Caki2 (cell line): ENCODE results near the gene PPP2R5D. TPM values are rescaled to one million over a fixed set of nuclear protein-coding genes. Genes with fewer than 3 reads are reported as not detected.
A peak's percentile ranks its signal among the peaks of the same experiment; 100 is the strongest.
"Not testable (repeated sequence)": the region's sequence is repeated elsewhere in the genome, so short reads cannot be mapped to it uniquely, and the experiment has no call there.

Source experiments
- DNase-seq: peaks from one replicate; pipeline ENCODE4 v3.0.0-alpha.2; 2015; ENCODE audit warnings: low read depth
- in situ Hi-C: cut with HindIII; loops from 2 replicates; pipeline ENCODE4 v1.10.0; 2016; ENCODE audit warnings: low sequenced_read_pairs, low pct_unique_long_range_greater_than_20kb, mixed read lengths
- total RNA-seq: library from RNA; depleted of rRNA; stranded (reverse); fragments of >200 nt; shearing (Covaris generic); gene quantifications from 2 replicates; pipeline ENCODE4 v1.2.3, GENCODE V29; 2014; ENCODE audit warnings: low replicate concordance; rRNA removed

PPP2R5D gene
- total RNA-seq = 41.1 and 50.7 TPM in 2 replicates

GRCh38 chr6:42984001-42984923, at the start of gene PPP2R5D:
PPP2R5D (plus strand) TSS chr6:42984570; CDS start chr6:42984678, 108 bp downstream.
- peak; percentile 99 for DNase-seq
- in situ Hi-C loops = no loop called here

GRCh38 chr6:42935322-42935721, 49.0 kb upstream of the PPP2R5D start:
- DNase-seq = no peak
- in situ Hi-C loops = no loop called here

- in situ Hi-C loops = no loop called here
Observed at GRCh38 chr6:42936398-42936797, 48.0 kb upstream of the PPP2R5D start.

GRCh38 chr6:42937548-42938427, 46.6 kb upstream of the PPP2R5D start:
- no peak for DNase-seq
- in situ Hi-C loops = no loop called here

More at GRCh38 chr6:42936398-42936797, 48.0 kb upstream of the PPP2R5D start:
- no peak for DNase-seq

GRCh38 chr6:42938428-42938796, 46.0 kb upstream of the PPP2R5D start:
- in situ Hi-C loops = no loop called here
- no peak for DNase-seq

GRCh38 chr6:42938987-42939809, 45.2 kb upstream of the PPP2R5D start:
- in situ Hi-C loops = no loop called here
- DNase-seq = no peak

GRCh38 chr6:42939810-42940167, 44.6 kb upstream of the PPP2R5D start:
- in situ Hi-C loops = no loop called here
- no peak for DNase-seq

- in situ Hi-C loops = no loop called here
- no peak for DNase-seq
Observed at GRCh38 chr6:42940493-42941045, 43.8 kb upstream of the PPP2R5D start.

- DNase-seq, in situ Hi-C loops: not testable (repeated sequence)
Observed at GRCh38 chr6:42941356-42941755, 43.0 kb upstream of the PPP2R5D start.

- in situ Hi-C loops = no loop called here
- no peak for DNase-seq
Observed at GRCh38 chr6:42942444-42942843, 41.9 kb upstream of the PPP2R5D start.

- DNase-seq = no peak
- in situ Hi-C loops = no loop called here
Observed at GRCh38 chr6:42947950-42948349, 36.4 kb upstream of the PPP2R5D start.

- no peak for DNase-seq
- in situ Hi-C loops = no loop called here
Observed at GRCh38 chr6:42952389-42952788, 32.0 kb upstream of the PPP2R5D start.

- in situ Hi-C loops, DNase-seq: not testable (repeated sequence)
Observed at GRCh38 chr6:42954405-42954804, 30.0 kb upstream of the PPP2R5D start.

GRCh38 chr6:42958125-42958524, 26.2 kb upstream of the PPP2R5D start:
- DNase-seq = no peak
- in situ Hi-C loops = no loop called here

GRCh38 chr6:42959917-42960242, 24.5 kb upstream of the PPP2R5D start:
- no peak for DNase-seq
- in situ Hi-C loops = no loop called here

GRCh38 chr6:42960243-42961019, 23.9 kb upstream of the PPP2R5D start, which contains the start of gene GNMT:
GNMT (plus strand) TSS chr6:42960754; CDS start chr6:42960768, 14 bp downstream.
- in situ Hi-C loops = no loop called here

GRCh38 chr6:42961020-42961470, 23.3 kb upstream of the PPP2R5D start:
- no peak for DNase-seq
- in situ Hi-C loops = no loop called here

More at GRCh38 chr6:42960243-42961019, 23.9 kb upstream of the PPP2R5D start, which contains the start of gene GNMT:
- DNase-seq = no peak
